H1 (cell line): ENCODE results near the gene RNGTT. TPM values are rescaled to one million over a fixed set of nuclear protein-coding genes. Genes with fewer than 3 reads are reported as not detected.

Experiments
- CTCF ChIA-PET: fragments of 300-600 bp; sonication (Branson Sonifier 250); formaldehyde crosslinking; loops from one replicate; lab custom pipeline; 2021; ENCODE audit not compliant: partially characterized antibody; lab: Charles Lee
- POLR2A ChIA-PET: fragments of 300-600 bp; sonication (Branson Sonifier 250); formaldehyde crosslinking; loops from one replicate; lab custom pipeline; 2021; ENCODE audit warnings: inconsistent platforms; ENCODE audit not compliant: partially characterized antibody; lab: Charles Lee
- DNase-seq, 2 experiments: peaks; one replicate each; pipeline versions ENCODE4 v3.0.0 to v3.0.0-alpha.2; 2010 to 2022; ENCODE audit warnings: low spot score in 2 of 2, low read depth in 1 of 2, mixed read lengths in 1 of 2
- FAIRE-seq: peaks from 2 replicates; lab custom pipeline; 2011; peaks lifted over from hg19 to GRCh38; lab: Jason Lieb, UNC
- H2AFZ ChIP-seq: 2 replicates; pipeline ENCODE4 v1.8.1; 2012; ENCODE audit warnings: low read length, inconsistent platforms
- H2AK5ac ChIP-seq: 2 replicates; pipeline ENCODE4 v1.6.1; 2013; ENCODE audit warnings: low read depth, low read length
- H2BK120ac ChIP-seq: replicated peaks from 2 replicates; pipeline ENCODE3; 2013; ENCODE audit warnings: low read depth, low read length, inconsistent platforms
- H2BK12ac ChIP-seq: 2 replicates; pipeline ENCODE4 v1.6.1; 2013; ENCODE audit warnings: low read depth, low read length
- H2BK15ac ChIP-seq: 2 replicates; pipeline ENCODE4 v1.6.1; 2013; ENCODE audit warnings: low read length
- H2BK20ac ChIP-seq: 2 replicates; pipeline ENCODE4 v1.6.1; 2013; ENCODE audit warnings: low read length
- H2BK5ac ChIP-seq: 2 replicates; pipeline ENCODE4 v1.6.1; 2013; ENCODE audit warnings: low read depth, low read length
- H3K14ac ChIP-seq: 2 replicates; pipeline ENCODE4 v1.6.1; 2013; ENCODE audit warnings: inconsistent platforms; ENCODE audit not compliant: insufficient read length
- H3K18ac ChIP-seq: 2 replicates; pipeline ENCODE4 v1.6.1; 2013; ENCODE audit warnings: low read length; ENCODE audit errors: extremely low read depth
- H3K23ac ChIP-seq: 2 replicates; pipeline ENCODE4 v1.6.1; 2013; ENCODE audit warnings: inconsistent platforms; ENCODE audit not compliant: insufficient read length
- H3K23me2 ChIP-seq: 2 replicates; pipeline ENCODE4 v1.6.1; 2013; ENCODE audit warnings: low read depth, low read length
- H3K27ac ChIP-seq: 2 replicates; pipeline ENCODE4 v1.6.1; 2011; ENCODE audit warnings: low read depth, low read length, inconsistent platforms
- H3K27me3 ChIP-seq, 4 experiments: replicated peaks in 1 of 4; 1 replicate in 1 of 4; 2 replicates in 3 of 4; pipeline versions ENCODE4 v1.6.1 to v1.8.1; 2011 to 2013; ENCODE audit warnings: low read length in 3 of 4, mild to moderate bottlenecking in 3 of 4, inconsistent platforms in 2 of 4, mixed read lengths in 2 of 4, moderate library complexity in 1 of 4; ENCODE audit not compliant: control insufficient read depth in 3 of 4, insufficient read depth in 3 of 4; ENCODE audit errors: extremely low read depth in 1 of 4
- H3K36me3 ChIP-seq, 4 experiments: 2 replicates each; pipeline versions ENCODE4 v1.6.1 to v1.8.1; 2011 to 2013; ENCODE audit warnings: mild to moderate bottlenecking in 4 of 4, low read length in 3 of 4, moderate library complexity in 2 of 4, control low read depth in 1 of 4, inconsistent platforms in 1 of 4; ENCODE audit not compliant: insufficient read depth in 4 of 4, control insufficient read depth in 2 of 4
- H3K4ac ChIP-seq: replicated peaks from 2 replicates; pipeline ENCODE3; 2013; ENCODE audit warnings: low read length, low read depth, mixed read lengths, inconsistent platforms; ENCODE audit not compliant: insufficient read length
- H3K4me1 ChIP-seq, 4 experiments: replicated peaks in 1 of 4; 1 replicate in 1 of 4; 2 replicates in 3 of 4; pipeline versions ENCODE4 v1.6.1 to v1.8.1; 2011 to 2013; ENCODE audit warnings: low read length in 3 of 4, inconsistent platforms in 2 of 4, mixed read lengths in 1 of 4; ENCODE audit not compliant: insufficient read depth in 4 of 4, control insufficient read depth in 3 of 4
- H3K4me2 ChIP-seq, 2 experiments: 2 replicates each; pipeline versions ENCODE4 v1.6.1 to v1.8.1; 2011 to 2013; ENCODE audit warnings: low read depth in 2 of 2, low read length in 2 of 2, control low read depth in 1 of 2, inconsistent platforms in 1 of 2, mild to moderate bottlenecking in 1 of 2; ENCODE audit not compliant: insufficient read depth in 1 of 2
- H3K4me3 ChIP-seq, 4 experiments: fragments of 200-600, 300-600 bp in 1 of 4; sonication (generic), shearing (Covaris generic), sonication (Bioruptor Twin) in 1 of 4; 2 replicates each; pipeline versions ENCODE4 v1.5.1 to v1.8.1; 2011 to 2016; ENCODE audit warnings: low read length in 4 of 4, low read depth in 3 of 4, control low read depth in 2 of 4, inconsistent platforms in 2 of 4, mild to moderate bottlenecking in 2 of 4, mixed read lengths in 1 of 4, moderate library complexity in 1 of 4; ENCODE audit not compliant: insufficient read depth in 2 of 4; ENCODE audit errors: extremely low read depth in 1 of 4
- H3K56ac ChIP-seq: replicated peaks from 2 replicates; pipeline ENCODE3; 2013; ENCODE audit warnings: low read depth, mild to moderate bottlenecking, mixed read lengths, low read length, inconsistent platforms; ENCODE audit not compliant: insufficient read length
- H3K79me1 ChIP-seq: 2 replicates; pipeline ENCODE4 v1.6.1; 2013; ENCODE audit warnings: low read depth, low read length, control low read depth
- H3K79me2 ChIP-seq, 2 experiments: 2 replicates each; pipeline versions ENCODE4 v1.6.1 to v1.8.1; 2012 to 2013; ENCODE audit warnings: low read length in 2 of 2, mild to moderate bottlenecking in 2 of 2, inconsistent platforms in 1 of 2; ENCODE audit not compliant: insufficient read depth in 2 of 2, control insufficient read depth in 1 of 2
- H3K9ac ChIP-seq, 4 experiments: replicated peaks in 1 of 4; 1 replicate in 1 of 4; 2 replicates in 3 of 4; pipeline versions ENCODE4 v1.6.1 to v1.8.1; 2011 to 2013; ENCODE audit warnings: low read depth in 3 of 4, low read length in 3 of 4, control low read depth in 2 of 4, mild to moderate bottlenecking in 2 of 4, moderate library complexity in 2 of 4, inconsistent platforms in 1 of 4; ENCODE audit errors: extremely low read depth in 1 of 4
- H3K9me3 ChIP-seq, 2 experiments: 2 replicates each; pipeline versions ENCODE4 v1.6.1 to v1.8.1; 2012 to 2013; ENCODE audit warnings: mild to moderate bottlenecking in 2 of 2, moderate library complexity in 2 of 2, control low read depth in 1 of 2, inconsistent platforms in 1 of 2, low read depth in 1 of 2, low read length in 1 of 2, mixed read lengths in 1 of 2; ENCODE audit not compliant: insufficient read depth in 2 of 2
- H4K20me1 ChIP-seq, 2 experiments: replicated peaks in 1 of 2; 2 replicates each; pipeline versions ENCODE3 to v1.8.1; 2011 to 2013; ENCODE audit warnings: inconsistent platforms in 2 of 2, low read length in 2 of 2, mild to moderate bottlenecking in 1 of 2; ENCODE audit not compliant: insufficient read depth in 2 of 2, control insufficient read depth in 1 of 2
- H4K5ac ChIP-seq: 2 replicates; pipeline ENCODE4 v1.6.1; 2013; ENCODE audit warnings: low read length, low read depth, mixed read lengths, inconsistent platforms; ENCODE audit not compliant: insufficient read length
- H4K8ac ChIP-seq: 2 replicates; pipeline ENCODE4 v1.8.0; 2013; ENCODE audit warnings: mild to moderate bottlenecking, moderate library complexity, low read length, inconsistent platforms; ENCODE audit not compliant: insufficient read depth; ENCODE audit errors: extremely low read depth
- H4K91ac ChIP-seq: replicated peaks from 2 replicates; pipeline ENCODE3; 2013; ENCODE audit warnings: low read length, mixed read lengths, inconsistent platforms; ENCODE audit not compliant: insufficient read length
- BACH1 ChIP-seq: IDR thresholded peaks from 2 replicates; pipeline ENCODE4 v1.6.1; 2012; ENCODE audit warnings: low read length, improper control_type of control experiment
- BCL11A ChIP-seq, 2 experiments: IDR thresholded peaks; one replicate each; pipeline ENCODE4 v1.6.1; 2011; ENCODE audit warnings: low read depth in 2 of 2, low read length in 2 of 2, mild to moderate bottlenecking in 2 of 2
- CHD2 ChIP-seq: IDR thresholded peaks from 2 replicates; pipeline ENCODE4 v1.6.1; 2012; ENCODE audit warnings: low read length, improper control_type of control experiment
- EGR1 ChIP-seq: IDR thresholded peaks from 2 replicates; pipeline ENCODE4 v1.6.1; 2011; ENCODE audit warnings: low read depth, low read length, borderline replicate concordance
- EP300 ChIP-seq, 2 experiments: IDR thresholded peaks; 1 replicate in 1 of 2; 2 replicates in 1 of 2; pipeline ENCODE4 v1.6.1; 2011 to 2012; ENCODE audit warnings: low read depth in 2 of 2, low read length in 2 of 2, mild to moderate bottlenecking in 2 of 2, borderline replicate concordance in 1 of 2, inconsistent platforms in 1 of 2, moderate library complexity in 1 of 2
- KDM4A ChIP-seq: IDR thresholded peaks from one replicate; pipeline ENCODE4 v1.7.1; 2012; ENCODE audit warnings: low read depth, mild to moderate bottlenecking, moderate library complexity, low read length, inconsistent platforms; ENCODE audit not compliant: severe bottlenecking
- MAX ChIP-seq: IDR thresholded peaks from 2 replicates; pipeline ENCODE4 v1.6.1; 2012; ENCODE audit warnings: inconsistent platforms
- RAD21 ChIP-seq, 2 experiments: IDR thresholded peaks in 1 of 2; conservative IDR thresholded peaks in 1 of 2; 2 replicates each; pipeline ENCODE4 v1.6.1; 2011; ENCODE audit warnings: low read depth in 2 of 2, low read length in 2 of 2, improper control_type of control experiment in 1 of 2, inconsistent platforms in 1 of 2, mild to moderate bottlenecking in 1 of 2, moderate library complexity in 1 of 2
- TEAD4 ChIP-seq: IDR thresholded peaks from 2 replicates; pipeline ENCODE4 v1.6.1; 2012; ENCODE audit warnings: low read depth, low read length, inconsistent platforms, mixed read lengths
- USF2 ChIP-seq: IDR thresholded peaks from 2 replicates; pipeline ENCODE4 v1.6.1; 2011; ENCODE audit warnings: low read length, improper control_type of control experiment
- WGBS, 2 experiments: shearing (Covaris generic) in 1 of 2; methylation state at CpG; one replicate each; pipeline versions ENCODE4 v1.1.6 to v1.1.7; 2013 to 2015; ENCODE audit warnings: low lambda C conversion rate in 2 of 2, mixed read lengths in 2 of 2, inconsistent platforms in 1 of 2, low coverage in 1 of 2, missing lambda C conversion rate in 1 of 2; ENCODE audit not compliant: insufficient replicate concordance in 2 of 2, insufficient coverage in 1 of 2, insufficient read length in 1 of 2; ENCODE audit errors: extremely low coverage in 1 of 2, missing lambda C conversion rate in 1 of 2; 5-methylcytosine and 5-hydroxymethylcytosine counted together
- polyA plus RNA-seq, 7 experiments: library from polyadenylated mRNA; depleted of rRNA in 3 of 7; stranded (reverse) in 5 of 7; unstranded in 2 of 7; fragments of >200 nt in 5 of 7; fragments of 200-250 nt in 2 of 7; gene quantifications; 1 replicate in 5 of 7; 2 replicates in 1 of 7; 4 replicates in 1 of 7; pipeline versions ENCODE4 v1.2.1 to v1.2.3, GENCODE V29; 2011 to 2013; ENCODE audit warnings: missing spikeins in 2 of 7, mixed read lengths in 2 of 7
- total RNA-seq: library from RNA; stranded (reverse); fragmentation: NEBNext Ultra II Directional; extraction: Animal tissue kit (Norgen Biotek cat#: 25700); gene quantifications from 2 replicates; pipeline ENCODE4 v1.2.1, GENCODE V29; 2021

RNGTT gene
- total and polyA plus RNA-seq, 2 of the 8 experiments (the other 6 are each of a cell fraction or from before 2014, with no cell fraction given), result 3.6 to 21.2 TPM

GRCh38 chr6:88661136-88661535, 302.3 kb downstream of the RNGTT start:
- no peak overlapping the region for H2AK5ac ChIP-seq
- H3K27ac ChIP-seq, result no peak overlapping the region
- no peaks in the 10 kb centered on the region for H3K4me1 ChIP-seq
- H4K91ac ChIP-seq, result no peak overlapping the region
- no peak overlapping the region for H2BK15ac ChIP-seq
- no peak overlapping the region for H3K4ac ChIP-seq
- no peaks in the 10 kb centered on the region for H4K20me1 ChIP-seq
- no peak overlapping the region for H3K4me2 ChIP-seq
- no peak for DNase-seq
- H3K23ac ChIP-seq, result no peak overlapping the region
- 90% methylated on average over 6 of the region's 6 CpGs; no CpG with 5 or more reads in 1 of the 2 experiments for WGBS, 2 experiments
- TF ChIP-seq EGR1 (no peak), MAX (no peak), USF2 (no peak), BACH1 (no peak), KDM4A (no peak), TEAD4 (no peak), BCL11A (IDR thresholded peaks at IDR 0.05; ENCODE audit: low read depth in 2 of 2, low read length in 2 of 2) (no peak), EP300 (IDR thresholded peaks at IDR 0.05; ENCODE audit: borderline replicate concordance in 1 of 2, low read depth in 2 of 2, low read length in 2 of 2) (no peak), RAD21 (IDR thresholded peaks at IDR 0.05 in 1 of 2, conservative IDR thresholded peaks at IDR 0.05 in 1 of 2; ENCODE audit: low read depth in 2 of 2, low read length in 2 of 2) (no peak), CHD2 (no peak)
- TF ChIP-seq, all 59 proteins: peak for 0
- Histone ChIP-seq H3K79me1 (no peaks in the 10 kb centered on the region), H3K79me2 (no peaks in the 10 kb centered on the region), H3K9ac (no peak overlapping the region), H3K36me3 (no peaks in the 10 kb centered on the region), H3K23me2 (no peaks in the 10 kb centered on the region), H3K56ac (no peak overlapping the region), H2AFZ (no peak overlapping the region), H2BK12ac (no peak overlapping the region), H3K14ac (no peak overlapping the region), H4K8ac (no peak overlapping the region), H2BK120ac (no peak overlapping the region), H3K4me3 (no peak overlapping the region), H2BK20ac (no peak overlapping the region), H3K27me3 (no peaks in the 10 kb centered on the region), H2BK5ac (no peak overlapping the region), H3K9me3 (peaks cover 14 to 16% of the 10 kb centered on the region in 2 experiments; a peak in 3 of 4 replicates), H4K5ac (no peak overlapping the region), H3K18ac (no peak overlapping the region)
- FAIRE-seq, result no peak
- ChIA-PET POLR2A (no interaction called here), CTCF (no interaction called here)
